Tibial nerve (tissue), 3 donors: Measurements from ENCODE around the gene PM20D1.

Experiments used
- POLR2A ChIP-seq, 2 donors: fragments of 450-650 bp; IDR thresholded peaks; one replicate each; pipeline ENCODE4 v1.6.1; 2017; ENCODE audit warnings: antibody characterized with exemption in 2 of 2, mild to moderate bottlenecking in 2 of 2, moderate library complexity in 2 of 2
- TF ChIP-seq, protein P1 (sequence below), 5 experiments: fragments of 200-600 bp in 3 of 5; fragments of 450-650 bp in 2 of 5; sonication (generic) in 3 of 5; IDR thresholded peaks; one replicate each; pipeline ENCODE4 v1.5.1; 2016 to 2019; ENCODE audit warnings: antibody characterized with exemption in 5 of 5, mild to moderate bottlenecking in 3 of 5, moderate library complexity in 2 of 5

DNA sequence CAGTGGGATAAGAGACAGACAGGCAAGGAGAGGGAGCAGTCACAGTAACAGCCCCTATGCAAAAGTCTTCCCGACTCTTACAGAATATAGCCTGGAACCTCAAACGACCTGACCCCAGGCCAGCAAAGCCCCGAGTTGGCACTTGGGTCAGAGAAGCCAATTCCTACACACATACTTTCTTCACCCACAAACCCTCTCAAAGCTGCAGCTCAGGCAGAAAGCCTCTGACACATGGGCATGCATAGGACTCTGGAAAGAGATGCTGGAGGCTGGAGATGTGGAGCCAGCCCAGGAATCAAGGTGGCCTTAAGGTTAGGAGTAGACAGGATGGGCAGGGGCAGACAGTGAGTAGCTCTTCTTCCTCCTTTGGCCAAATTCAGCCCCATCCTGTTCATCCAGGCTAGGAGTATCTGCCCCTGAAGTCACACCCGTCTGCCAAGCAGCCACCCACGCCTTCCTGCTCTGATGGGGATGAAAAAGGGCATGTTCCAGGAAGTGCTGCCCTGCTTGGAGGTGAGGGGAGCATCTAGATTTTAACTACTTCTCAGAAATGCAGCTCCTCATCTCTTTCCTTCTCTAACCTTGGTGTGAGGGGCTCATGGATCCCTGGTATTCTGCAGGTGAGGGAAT, 44.7 kb downstream of the PM20D1 start:
- TF ChIP-seq, protein P1, sequence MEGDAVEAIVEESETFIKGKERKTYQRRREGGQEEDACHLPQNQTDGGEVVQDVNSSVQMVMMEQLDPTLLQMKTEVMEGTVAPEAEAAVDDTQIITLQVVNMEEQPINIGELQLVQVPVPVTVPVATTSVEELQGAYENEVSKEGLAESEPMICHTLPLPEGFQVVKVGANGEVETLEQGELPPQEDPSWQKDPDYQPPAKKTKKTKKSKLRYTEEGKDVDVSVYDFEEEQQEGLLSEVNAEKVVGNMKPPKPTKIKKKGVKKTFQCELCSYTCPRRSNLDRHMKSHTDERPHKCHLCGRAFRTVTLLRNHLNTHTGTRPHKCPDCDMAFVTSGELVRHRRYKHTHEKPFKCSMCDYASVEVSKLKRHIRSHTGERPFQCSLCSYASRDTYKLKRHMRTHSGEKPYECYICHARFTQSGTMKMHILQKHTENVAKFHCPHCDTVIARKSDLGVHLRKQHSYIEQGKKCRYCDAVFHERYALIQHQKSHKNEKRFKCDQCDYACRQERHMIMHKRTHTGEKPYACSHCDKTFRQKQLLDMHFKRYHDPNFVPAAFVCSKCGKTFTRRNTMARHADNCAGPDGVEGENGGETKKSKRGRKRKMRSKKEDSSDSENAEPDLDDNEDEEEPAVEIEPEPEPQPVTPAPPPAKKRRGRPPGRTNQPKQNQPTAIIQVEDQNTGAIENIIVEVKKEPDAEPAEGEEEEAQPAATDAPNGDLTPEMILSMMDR (IDR thresholded peaks at IDR 0.05), result no peak
- TF ChIP-seq POLR2A (IDR thresholded peaks at IDR 0.05), result no peak
